ENCODE data around the gene UBL4A. TPM values are rescaled to one million over a fixed set of nuclear protein-coding genes. Genes with fewer than 3 reads are reported as not detected.

UBL4A gene
- total and polyA plus RNA-seq, 2 donors (not counting 3 experiments of a cell fraction or from before 2014, with no cell fraction given) = 25.3 to 31.4 TPM

DNA sequence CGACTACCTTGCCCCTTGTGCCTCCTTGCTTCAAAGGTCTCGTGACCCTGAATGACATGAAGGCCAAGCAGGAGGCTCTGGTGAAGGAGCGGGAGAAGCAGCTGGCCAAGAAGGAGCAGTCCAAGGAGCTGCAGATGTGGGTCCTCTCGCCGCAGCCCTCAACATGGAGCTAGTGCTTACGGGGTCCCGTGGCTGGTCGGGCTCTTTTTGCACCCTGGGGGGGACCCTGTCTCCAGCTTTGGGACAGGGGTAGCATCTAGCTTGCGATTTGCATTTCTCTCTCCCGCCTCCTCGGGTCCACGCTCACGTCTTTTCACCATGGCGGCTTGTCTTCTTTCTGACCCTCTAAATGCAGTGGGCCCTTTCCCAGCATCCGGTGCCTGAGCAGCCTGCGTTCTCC is 40.6 kb downstream of the UBL4A start:
- Histone ChIP-seq H3K27ac (ENCODE audit: insufficient read depth, low read depth, low read length) (no peak overlapping the region), H3K9me3 (replicated peaks; ENCODE audit: control insufficient read depth, insufficient read depth, low read length) (no peaks in the 10 kb centered on the region), H3K4me3 (replicated peaks in 1 of 3; ENCODE audit: insufficient read depth in 1 of 3, low read depth in 1 of 3, low read length in 3 of 3) (no peak overlapping the region), H3K9ac (replicated peaks; ENCODE audit: extremely low read depth, insufficient read depth, low read length) (no peak overlapping the region), H2AFZ (ENCODE audit: low read depth, low read length) (no peak overlapping the region), H3K9me1 (replicated peaks; ENCODE audit: control insufficient read depth, extremely low read depth, insufficient read depth, low read length) (no peaks in the 10 kb centered on the region), H3K4me2 (ENCODE audit: insufficient read depth, low read length) (no peak overlapping the region), H4K20me1 (replicated peaks; ENCODE audit: control insufficient read depth, extremely low read depth, insufficient read depth, low read length) (no peaks in the 10 kb centered on the region), H3K4me1 (ENCODE audit: control insufficient read depth, extremely low read depth, insufficient read depth, low read length) (peaks cover 8% of the 10 kb centered on the region), H3K27me3 (ENCODE audit: control insufficient read depth in 2 of 2, insufficient read depth in 2 of 2, low read length in 2 of 2) (no peaks in the 10 kb centered on the region), H3K36me3 (ENCODE audit: control insufficient read depth in 2 of 2, extremely low read depth in 1 of 2, insufficient read depth in 2 of 2, low read length in 2 of 2) (peaks cover under 1 to 46% of the 10 kb centered on the region in 2 experiments), H3K79me2 (ENCODE audit: control insufficient read depth, insufficient read depth, low read length) (peaks cover 29% of the 10 kb centered on the region)
- no TSS peak for BruUV-seq (replicated peaks)
- no peak for DNase-seq (ENCODE audit: low read depth, low spot score)
- intact Hi-C loops (cut with micrococcal nuclease) = no loop called here
- FAIRE-seq = no peak
- dilution Hi-C loops (cut with MboI; ENCODE audit: extremely low pct_ligation_motif_present, low sequenced_read_pairs) = no loop called here
- ChIA-PET CTCF (no interaction called here), POLR2A (interaction anchor here (0.8 kb wide), 1 partner anchor 13 kb away, joined by 3 read pairs; no protein-coding TSS in a partner anchor)
- no peak for TF ChIP-seq POLR2A (IDR thresholded peaks at IDR 0.05; ENCODE audit: low read depth, low read length)
- no peak for TF ChIP-seq MYC (IDR thresholded peaks at IDR 0.05; ENCODE audit: low read depth, low read length)
- TF ChIP-seq, protein P1, sequence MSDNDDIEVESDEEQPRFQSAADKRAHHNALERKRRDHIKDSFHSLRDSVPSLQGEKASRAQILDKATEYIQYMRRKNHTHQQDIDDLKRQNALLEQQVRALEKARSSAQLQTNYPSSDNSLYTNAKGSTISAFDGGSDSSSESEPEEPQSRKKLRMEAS (IDR thresholded peaks at IDR 0.05; ENCODE audit: insufficient read depth, insufficient read length) = no peak
- no peak for TF ChIP-seq POLR2AphosphoS5 (IDR thresholded peaks at IDR 0.05; ENCODE audit: insufficient read depth, low read depth, low read length)
- no peak for TF ChIP-seq EZH2 (IDR thresholded peaks at IDR 0.05; ENCODE audit: borderline replicate concordance, low read depth, low read length, severe bottlenecking)

DNA sequence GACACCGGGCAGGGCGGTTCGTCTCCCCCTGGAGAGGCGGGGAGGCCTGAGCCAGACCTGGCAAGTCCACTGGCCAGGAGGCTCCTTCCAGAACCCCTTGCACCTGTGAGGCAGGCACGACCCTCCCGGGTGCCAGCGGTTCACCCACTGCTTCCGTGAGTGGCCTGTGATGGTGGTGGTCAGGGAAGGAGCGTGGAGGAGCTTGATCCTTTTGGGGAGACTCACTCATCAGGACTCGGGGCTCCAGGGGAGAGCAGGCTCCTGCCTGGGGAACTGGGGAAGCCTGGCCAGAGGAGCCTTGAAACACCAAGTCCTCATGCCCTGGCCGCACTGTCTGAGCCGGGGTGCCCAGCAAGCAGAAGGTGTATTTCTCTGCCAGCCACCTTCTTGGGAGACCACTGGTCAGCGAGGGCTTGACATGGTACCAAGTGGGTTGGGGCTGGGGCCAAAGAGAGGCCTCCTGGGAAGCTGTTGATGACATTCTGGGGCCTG is 41.6 kb downstream of the UBL4A start:
- dilution Hi-C loops (cut with MboI; ENCODE audit: extremely low pct_ligation_motif_present, low sequenced_read_pairs) (no loop called here), intact Hi-C loops (cut with micrococcal nuclease) (loop anchor here (5.0 kb wide), 2 partner anchors 32 to 38 kb away; partner anchors contain the start of genes DNASE1L1 and LAGE3)
- peak overlapping the region; percentile 35 to 69 (median 50) for H3K4me3 ChIP-seq (replicated peaks in 1 of 3; ENCODE audit: insufficient read depth in 1 of 3, low read depth in 1 of 3, low read length in 3 of 3)
- peaks cover 39% of the 10 kb centered on the region for H3K79me2 ChIP-seq (ENCODE audit: control insufficient read depth, insufficient read depth, low read length)
- H4K20me1 ChIP-seq (replicated peaks; ENCODE audit: control insufficient read depth, extremely low read depth, insufficient read depth, low read length) = no peaks in the 10 kb centered on the region
- H3K27ac ChIP-seq (ENCODE audit: insufficient read depth, low read depth, low read length) = peak overlapping the region; percentile 63
- peak overlapping the region; percentile 74 for H3K4me2 ChIP-seq (ENCODE audit: insufficient read depth, low read length)
- H3K36me3 ChIP-seq (ENCODE audit: control insufficient read depth in 2 of 2, extremely low read depth in 1 of 2, insufficient read depth in 2 of 2, low read length in 2 of 2) = peaks cover 4 to 44% of the 10 kb centered on the region in 2 experiments
- ChIA-PET CTCF (interaction anchor here (1.1 to 1.5 kb wide), 2 partner anchors 46 to 83 kb away, joined by 4 read pairs; partner anchors contain the start of gene RPL10), POLR2A (no interaction called here)
- no peaks in the 10 kb centered on the region for H3K9me3 ChIP-seq (replicated peaks; ENCODE audit: control insufficient read depth, insufficient read depth, low read length)
- FAIRE-seq (no peak), DNase-seq (ENCODE audit: low read depth, low spot score) (no peak)
- TF ChIP-seq, protein P2, sequence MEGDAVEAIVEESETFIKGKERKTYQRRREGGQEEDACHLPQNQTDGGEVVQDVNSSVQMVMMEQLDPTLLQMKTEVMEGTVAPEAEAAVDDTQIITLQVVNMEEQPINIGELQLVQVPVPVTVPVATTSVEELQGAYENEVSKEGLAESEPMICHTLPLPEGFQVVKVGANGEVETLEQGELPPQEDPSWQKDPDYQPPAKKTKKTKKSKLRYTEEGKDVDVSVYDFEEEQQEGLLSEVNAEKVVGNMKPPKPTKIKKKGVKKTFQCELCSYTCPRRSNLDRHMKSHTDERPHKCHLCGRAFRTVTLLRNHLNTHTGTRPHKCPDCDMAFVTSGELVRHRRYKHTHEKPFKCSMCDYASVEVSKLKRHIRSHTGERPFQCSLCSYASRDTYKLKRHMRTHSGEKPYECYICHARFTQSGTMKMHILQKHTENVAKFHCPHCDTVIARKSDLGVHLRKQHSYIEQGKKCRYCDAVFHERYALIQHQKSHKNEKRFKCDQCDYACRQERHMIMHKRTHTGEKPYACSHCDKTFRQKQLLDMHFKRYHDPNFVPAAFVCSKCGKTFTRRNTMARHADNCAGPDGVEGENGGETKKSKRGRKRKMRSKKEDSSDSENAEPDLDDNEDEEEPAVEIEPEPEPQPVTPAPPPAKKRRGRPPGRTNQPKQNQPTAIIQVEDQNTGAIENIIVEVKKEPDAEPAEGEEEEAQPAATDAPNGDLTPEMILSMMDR (IDR thresholded peaks at IDR 0.05; ENCODE audit: extremely low read depth in 1 of 2, insufficient read depth in 1 of 2, low read depth in 1 of 2, low read length in 2 of 2) = no peak
- TF ChIP-seq MYC (IDR thresholded peaks at IDR 0.05; ENCODE audit: low read depth, low read length) (no peak), JUN (IDR thresholded peaks at IDR 0.05; ENCODE audit: borderline replicate concordance, insufficient read depth, insufficient read length, low read depth) (no peak)
- no TSS peak for BruUV-seq (replicated peaks)
- H3K9me1 ChIP-seq (replicated peaks; ENCODE audit: control insufficient read depth, extremely low read depth, insufficient read depth, low read length) = no peaks in the 10 kb centered on the region
- H3K9ac ChIP-seq (replicated peaks; ENCODE audit: extremely low read depth, insufficient read depth, low read length) = peak overlapping the region; percentile 84
- H2AFZ ChIP-seq (ENCODE audit: low read depth, low read length) = no peak overlapping the region
- peaks cover 8% of the 10 kb centered on the region for H3K4me1 ChIP-seq (ENCODE audit: control insufficient read depth, extremely low read depth, insufficient read depth, low read length)
- no peaks in the 10 kb centered on the region for H3K27me3 ChIP-seq (ENCODE audit: control insufficient read depth in 2 of 2, insufficient read depth in 2 of 2, low read length in 2 of 2)
